Transverse colon (tissue), 4 donors: ENCODE data around the gene RERE. TPM values are rescaled to one million over a fixed set of nuclear protein-coding genes. Genes with fewer than 3 reads are reported as not detected.

Source experiments
- DNase-seq: peaks from one replicate; pipeline ENCODE4 v3.0.0-alpha.2; 2019
- H3K27ac ChIP-seq, 4 donors: fragments of 200-600 bp; sonication (generic); 2 replicates each; pipeline ENCODE4 v1.5.1; 2016 to 2018; ENCODE audit warnings: inconsistent platforms in 4 of 4
- H3K27me3 ChIP-seq: fragments of 200-600 bp; sonication (generic); 2 replicates; pipeline ENCODE4 v1.5.1; 2017; ENCODE audit warnings: inconsistent platforms
- H3K36me3 ChIP-seq, 4 donors: fragments of 200-600 bp; sonication (generic); 2 replicates each; pipeline ENCODE4 v1.5.1; 2017 to 2019; ENCODE audit warnings: inconsistent platforms in 4 of 4
- H3K4me1 ChIP-seq, 4 donors: fragments of 200-600 bp; sonication (generic); 2 replicates each; pipeline ENCODE4 v1.5.1; 2017 to 2020; ENCODE audit warnings: inconsistent platforms in 4 of 4
- H3K4me3 ChIP-seq, 4 donors: fragments of 200-600 bp; sonication (generic); 1 replicate in 1 of 4; 2 replicates in 3 of 4; pipeline versions ENCODE4 v1.5.1 to v1.6.1; 2017 to 2019; ENCODE audit warnings: inconsistent platforms in 4 of 4
- H3K9me3 ChIP-seq, 2 donors: fragments of 200-600 bp; sonication (generic); 2 replicates each; pipeline ENCODE4 v1.5.1; 2017 to 2019; ENCODE audit warnings: inconsistent platforms in 2 of 2
- CTCF ChIP-seq, 5 experiments: fragments of 200-600 bp in 3 of 5; fragments of 450-650 bp in 2 of 5; sonication (generic) in 3 of 5; IDR thresholded peaks; 1 replicate in 2 of 5; 2 replicates in 3 of 5; pipeline ENCODE4 v1.5.1; 2016 to 2017; ENCODE audit warnings: antibody characterized with exemption in 5 of 5, inconsistent platforms in 3 of 5, mild to moderate bottlenecking in 2 of 5, moderate library complexity in 1 of 5
- EP300 ChIP-seq: sonication (generic); formaldehyde crosslinking; IDR thresholded peaks from one replicate; pipeline ENCODE4 v1.6.1; 2017; ENCODE audit warnings: antibody characterized with exemption, low read depth
- POLR2A ChIP-seq: fragments of 450-650 bp; IDR thresholded peaks from one replicate; pipeline ENCODE4 v1.6.1; 2016; ENCODE audit warnings: antibody characterized with exemption, mild to moderate bottlenecking, moderate library complexity
- POLR2AphosphoS5 ChIP-seq, 3 donors: sonication (generic); formaldehyde crosslinking; IDR thresholded peaks; one replicate each; pipeline ENCODE4 v1.6.1; 2016; ENCODE audit warnings: antibody characterized with exemption in 3 of 3
- WGBS, 2 donors: methylation state at CpG; one replicate each; pipeline ENCODE4 v1.1.5; 2018; ENCODE audit warnings: low coverage in 1 of 2; 5-methylcytosine and 5-hydroxymethylcytosine counted together
- in situ Hi-C, 4 donors: fragments of 200-750 bp; cut with MboI; loops; one replicate each; pipeline versions ENCODE4 v1.15.0 to v1.15.1; 2017; ENCODE audit warnings: low sequenced_read_pairs in 3 of 4, low pct_ligation_motif_present in 1 of 4, low pct_unique_long_range_greater_than_20kb in 1 of 4
- intact Hi-C: fragments of 100-400 bp; cut with DNase I; formaldehyde crosslinking; loops from one replicate; pipeline ENCODE4 v1.15.1; 2023; ENCODE audit warnings: low total_unique reads
- total RNA-seq, 4 donors: library from RNA; depleted of rRNA; stranded (reverse); fragments of >200 nt; gene quantifications; one replicate each; pipeline ENCODE4 v1.1.0, GENCODE V29; 2016

The RERE gene
- total RNA-seq, 4 donors from 2014 or later: 80.3 to 657 (median 105) TPM

- in situ Hi-C loops (no loop called here), intact Hi-C loops (no loop called here)
- H3K36me3 ChIP-seq: peaks cover 0 to 8% (median 3%) of the 10 kb centered on the region in 4 donors
- peak overlapping the region; percentile 69 to 79 (median 76) for H3K27ac ChIP-seq
- H3K4me1 ChIP-seq: peaks cover 28 to 55% (median 42%) of the 10 kb centered on the region in 4 donors
- no peak overlapping the region for H3K4me3 ChIP-seq
- TF ChIP-seq POLR2AphosphoS5 (IDR thresholded peaks at IDR 0.05) (no peak), POLR2A (no peak), CTCF (IDR thresholded peaks at IDR 0.05) (no peak), EP300 (no peak)
- no peaks in the 10 kb centered on the region for H3K9me3 ChIP-seq
- no peak for DNase-seq
- no peaks in the 10 kb centered on the region for H3K27me3 ChIP-seq
- 33 to 40% methylated on average over 1 to 2 of the region's 2 CpGs for WGBS, 2 donors
Measured at GRCh38 chr1:8397511-8397910, 419.9 kb downstream of the RERE start.

- no peaks in the 10 kb centered on the region for H3K9me3 ChIP-seq
- peaks cover 0 to 8% (median under 1%) of the 10 kb centered on the region in 4 donors for H3K36me3 ChIP-seq
- TF ChIP-seq POLR2AphosphoS5 (IDR thresholded peaks at IDR 0.05) (peak; percentile 45 to 84 (median 83)), POLR2A (no peak), EP300 (peak; percentile 90), CTCF (IDR thresholded peaks at IDR 0.05) (no peak)
- in situ Hi-C loops (no loop called here), intact Hi-C loops (no loop called here)
- peak overlapping the region; percentile 69 to 79 (median 76) for H3K27ac ChIP-seq
- WGBS, 2 donors: 42 to 47% methylated on average over 4 of the region's 4 CpGs
- no peaks in the 10 kb centered on the region for H3K27me3 ChIP-seq
- peaks cover 30 to 61% (median 44%) of the 10 kb centered on the region in 4 donors for H3K4me1 ChIP-seq
- no peak overlapping the region for H3K4me3 ChIP-seq
- peak; percentile 34 for DNase-seq
Measured at GRCh38 chr1:8396786-8397406, 420.5 kb downstream of the RERE start.

DNA sequence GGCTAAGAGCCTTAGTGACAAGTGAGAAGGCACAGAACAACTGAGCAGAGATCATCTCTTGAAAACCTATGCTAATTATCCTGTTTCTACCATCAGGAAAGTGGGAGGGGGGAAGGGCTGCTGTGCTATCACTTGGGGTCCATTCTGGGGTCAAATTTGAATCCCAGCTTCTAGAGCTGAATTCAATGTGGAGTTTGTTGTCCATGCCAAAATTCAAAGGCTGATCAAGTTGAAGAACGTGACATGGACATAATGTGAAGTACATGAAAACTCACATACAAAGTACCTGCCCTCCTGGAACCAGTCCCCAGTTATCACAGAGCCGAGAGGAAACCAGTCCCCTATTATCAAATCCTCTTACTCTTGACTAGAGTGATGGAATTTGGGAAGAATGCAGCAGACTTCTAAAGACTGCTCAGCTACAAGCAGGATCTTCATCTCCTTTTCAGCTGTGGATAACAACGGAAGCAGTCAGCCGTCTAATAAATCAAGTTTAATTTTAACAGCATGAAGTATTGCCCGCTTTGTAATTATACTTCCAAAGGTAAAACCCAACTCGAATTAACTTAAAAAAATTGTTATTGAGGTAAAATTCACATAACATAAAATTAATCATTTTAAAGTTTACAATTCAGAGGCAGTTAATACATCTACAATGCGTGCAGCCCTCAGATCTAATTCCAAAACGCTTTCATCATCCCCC is 421.2 kb downstream of the RERE start:
- intact Hi-C loops (no loop called here), in situ Hi-C loops (no loop called here)
- no peak for DNase-seq
- no peak for TF ChIP-seq POLR2A
- TF ChIP-seq CTCF (IDR thresholded peaks at IDR 0.05): no peak
- TF ChIP-seq EP300: no peak
- TF ChIP-seq POLR2AphosphoS5 (IDR thresholded peaks at IDR 0.05): no peak
- no peaks in the 10 kb centered on the region for H3K9me3 ChIP-seq
- no peak overlapping the region for H3K4me3 ChIP-seq
- peaks cover 30 to 62% (median 44%) of the 10 kb centered on the region in 4 donors for H3K4me1 ChIP-seq
- H3K27me3 ChIP-seq: no peaks in the 10 kb centered on the region
- H3K36me3 ChIP-seq: peaks cover 0 to 8% (median 0%) of the 10 kb centered on the region in 4 donors
- H3K27ac ChIP-seq: peak overlapping the region; percentile 69 to 79 (median 76)
- WGBS, 2 donors: 46 to 55% methylated on average over 8 of the region's 8 CpGs

DNA sequence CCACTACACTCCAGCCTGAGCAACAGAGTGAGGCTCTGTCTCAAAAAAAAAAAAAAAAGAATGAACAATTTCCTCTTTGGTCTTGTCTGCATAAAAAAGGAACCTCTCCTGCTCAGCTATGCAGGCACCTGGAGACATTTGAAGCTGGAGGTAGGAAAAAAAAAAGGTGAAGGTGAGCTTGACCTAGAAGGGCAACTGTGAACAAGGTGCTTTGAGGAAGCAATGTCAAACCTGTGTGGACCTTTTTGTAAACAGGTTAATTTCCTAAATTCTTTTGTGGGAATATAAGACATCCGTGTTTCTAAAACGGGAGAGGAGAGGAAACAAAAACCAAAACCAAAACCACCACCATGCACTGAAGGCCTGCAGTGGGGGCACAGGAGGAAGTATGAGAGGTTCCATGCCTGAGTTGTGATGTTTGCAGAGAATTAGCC is 422.0 kb downstream of the RERE start:
- TF ChIP-seq POLR2AphosphoS5 (IDR thresholded peaks at IDR 0.05): no peak
- TF ChIP-seq CTCF (IDR thresholded peaks at IDR 0.05): no peak
- no peak for TF ChIP-seq EP300
- no peak for TF ChIP-seq POLR2A
- Histone ChIP-seq H3K4me1 (peaks cover 30 to 63% (median 44%) of the 10 kb centered on the region in 4 donors), H3K4me3 (no peak overlapping the region), H3K9me3 (no peaks in the 10 kb centered on the region), H3K36me3 (peaks cover 0 to 8% (median 0%) of the 10 kb centered on the region in 4 donors), H3K27ac (peak overlapping the region; percentile 69 to 79 (median 76)), H3K27me3 (no peaks in the 10 kb centered on the region)
- 0 to 12% methylated on average over 2 of the region's 2 CpGs for WGBS, 2 donors
- intact Hi-C loops: no loop called here
- in situ Hi-C loops: no loop called here
- DNase-seq: no peak
